ENCODE data around the gene KNSTRN.

KNSTRN gene, protein sequence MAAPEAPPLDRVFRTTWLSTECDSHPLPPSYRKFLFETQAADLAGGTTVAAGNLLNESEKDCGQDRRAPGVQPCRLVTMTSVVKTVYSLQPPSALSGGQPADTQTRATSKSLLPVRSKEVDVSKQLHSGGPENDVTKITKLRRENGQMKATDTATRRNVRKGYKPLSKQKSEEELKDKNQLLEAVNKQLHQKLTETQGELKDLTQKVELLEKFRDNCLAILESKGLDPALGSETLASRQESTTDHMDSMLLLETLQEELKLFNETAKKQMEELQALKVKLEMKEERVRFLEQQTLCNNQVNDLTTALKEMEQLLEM

DNA sequence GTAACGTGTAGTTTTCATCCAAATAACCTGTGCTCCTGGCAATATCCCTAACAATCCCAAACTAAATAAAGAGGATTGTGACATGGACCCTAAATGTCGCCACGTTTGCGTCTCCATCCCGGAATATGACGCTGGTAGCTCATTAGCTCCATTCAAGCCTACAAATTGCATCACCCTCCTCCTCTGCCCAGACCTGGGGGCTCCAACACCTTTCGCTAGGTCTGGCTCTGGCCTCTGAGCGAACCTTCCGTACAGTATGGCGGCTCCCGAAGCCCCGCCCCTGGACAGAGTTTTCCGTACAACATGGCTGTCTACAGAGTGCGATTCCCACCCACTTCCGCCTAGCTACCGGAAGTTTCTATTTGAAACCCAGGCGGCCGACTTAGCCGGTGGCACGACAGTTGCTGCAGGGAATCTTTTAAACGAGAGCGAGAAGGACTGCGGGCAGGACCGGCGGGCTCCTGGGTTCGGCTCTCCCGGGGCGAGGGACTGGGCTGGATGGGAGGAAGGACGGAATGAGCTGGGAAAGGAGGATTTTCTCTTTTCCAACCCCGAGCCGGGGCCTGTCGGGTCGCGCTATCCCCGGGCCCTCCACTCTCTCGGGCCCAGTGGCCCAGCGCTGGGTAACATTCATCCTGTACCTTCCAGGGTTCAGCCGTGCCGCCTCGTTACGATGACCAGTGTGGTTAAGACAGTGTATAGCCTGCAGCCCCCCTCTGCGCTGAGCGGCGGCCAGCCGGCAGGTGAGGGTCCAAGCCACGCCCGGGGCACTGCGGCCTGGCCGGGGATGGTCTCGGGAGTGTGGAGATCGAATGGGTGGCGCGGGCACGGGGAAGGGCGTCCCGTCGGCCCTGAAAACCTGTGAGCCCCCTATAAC is at the start of gene KNSTRN:
TSS of gene KNSTRN (plus strand) at position 142 of the 877 bp plus-strand sequence. CDS start at position 257, 115 bp downstream.
- DNase-seq: peak; percentile 84 to 97 (median 93)
- intact Hi-C loops (cut with DNase I): no loop called here

DNA sequence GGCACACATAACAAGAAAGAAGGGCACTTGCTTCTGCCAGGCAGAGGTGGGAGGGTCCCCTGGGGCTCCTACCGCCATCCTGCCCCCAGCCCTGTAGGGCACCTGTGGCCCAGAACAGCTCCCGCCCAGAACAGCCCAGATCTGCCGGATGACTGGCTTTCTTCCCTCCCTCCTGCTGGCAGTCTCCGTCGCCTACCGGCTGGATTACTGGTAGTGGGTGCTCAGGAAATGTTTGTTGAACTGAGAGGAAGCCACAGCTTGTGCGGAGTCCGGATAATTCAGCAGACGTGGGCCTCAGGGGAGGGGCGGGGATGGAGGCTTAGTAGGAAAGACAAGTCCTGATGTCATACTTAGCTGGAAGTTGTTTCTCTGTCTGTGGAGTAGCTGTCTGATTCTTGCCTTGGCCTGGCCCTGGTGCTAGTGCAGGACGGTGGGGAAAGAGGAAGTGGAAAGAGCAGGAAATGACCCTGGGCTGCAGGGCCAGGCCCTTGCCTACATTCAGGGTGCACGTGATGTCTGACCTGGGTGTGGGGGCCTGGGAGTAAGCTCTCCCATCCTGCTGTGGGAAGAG is 48.5 kb upstream of the KNSTRN start:
- peak in 29 of 42 donors; percentile 21 to 72 (median 47) for DNase-seq
- intact Hi-C loops (cut with DNase I): no loop called here

DNA sequence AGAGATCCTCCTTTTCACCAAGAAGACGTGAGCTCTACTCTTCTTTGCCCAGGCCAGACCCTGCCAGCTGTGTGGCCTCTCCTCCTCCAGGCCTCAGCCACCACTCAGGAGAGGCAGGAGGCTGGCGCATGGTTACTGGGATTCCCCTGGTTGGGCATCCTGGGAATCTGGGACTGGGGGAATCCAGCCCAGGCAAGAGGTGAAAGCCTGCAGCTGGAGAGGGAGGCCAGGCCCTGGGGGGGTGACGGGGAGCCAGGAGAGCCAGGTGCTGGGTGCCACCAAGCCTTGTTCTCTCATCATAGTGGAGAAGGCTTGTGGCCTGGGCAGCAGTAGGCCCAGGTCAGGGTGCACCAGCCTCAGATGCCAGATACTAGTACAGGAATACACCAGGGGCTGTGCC is 48.0 kb upstream of the KNSTRN start:
- intact Hi-C loops (cut with DNase I): no loop called here

DNA sequence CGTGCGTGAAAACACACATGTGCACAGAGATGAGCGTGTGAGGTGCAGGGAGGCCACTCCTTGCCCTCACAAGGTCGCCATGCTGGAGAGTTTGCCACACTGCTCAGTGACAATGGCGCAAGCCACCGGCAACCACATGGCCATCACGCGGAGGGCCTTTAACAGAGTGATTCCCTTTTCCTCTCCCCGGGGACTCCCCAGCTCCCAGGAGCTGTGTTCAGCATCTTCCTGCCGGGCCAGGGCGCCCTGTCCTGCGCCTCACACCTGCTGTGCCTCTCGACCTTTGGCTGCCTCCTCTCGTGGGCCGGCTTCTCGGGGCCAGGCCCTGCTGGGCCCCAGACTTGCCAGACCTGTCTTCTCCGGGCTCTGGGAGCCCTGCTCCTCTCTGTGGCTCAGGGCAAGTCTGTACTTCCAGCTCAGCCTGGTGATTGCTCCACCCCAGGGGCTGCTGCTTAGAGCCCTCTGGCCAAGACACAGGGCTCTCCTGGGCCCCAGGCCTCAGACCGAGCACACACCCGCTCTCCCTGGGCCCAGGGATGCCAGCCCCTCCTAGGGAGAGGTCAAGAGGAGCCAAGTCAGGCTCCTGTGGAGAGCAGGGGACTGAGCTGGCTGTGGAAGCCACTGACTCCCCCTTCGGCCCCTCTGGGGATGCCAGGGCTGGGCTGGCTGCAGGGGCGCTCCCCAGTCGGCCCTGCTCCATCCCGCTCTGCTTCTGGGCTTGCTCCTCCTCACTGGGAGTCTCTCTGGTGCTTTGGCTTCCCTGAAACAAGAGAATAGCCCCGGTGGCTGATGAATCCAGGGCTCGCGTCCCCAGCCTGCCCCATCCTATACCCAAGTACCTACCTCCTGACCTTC is 47.4 kb upstream of the KNSTRN start:
- intact Hi-C loops (cut with DNase I): no loop called here
- DNase-seq: peak in 4 of 42 donors; percentile 23 to 42 (median 30)

More for the DNA sequence above, 48.0 kb upstream of the KNSTRN start:
- no peak for DNase-seq

DNA sequence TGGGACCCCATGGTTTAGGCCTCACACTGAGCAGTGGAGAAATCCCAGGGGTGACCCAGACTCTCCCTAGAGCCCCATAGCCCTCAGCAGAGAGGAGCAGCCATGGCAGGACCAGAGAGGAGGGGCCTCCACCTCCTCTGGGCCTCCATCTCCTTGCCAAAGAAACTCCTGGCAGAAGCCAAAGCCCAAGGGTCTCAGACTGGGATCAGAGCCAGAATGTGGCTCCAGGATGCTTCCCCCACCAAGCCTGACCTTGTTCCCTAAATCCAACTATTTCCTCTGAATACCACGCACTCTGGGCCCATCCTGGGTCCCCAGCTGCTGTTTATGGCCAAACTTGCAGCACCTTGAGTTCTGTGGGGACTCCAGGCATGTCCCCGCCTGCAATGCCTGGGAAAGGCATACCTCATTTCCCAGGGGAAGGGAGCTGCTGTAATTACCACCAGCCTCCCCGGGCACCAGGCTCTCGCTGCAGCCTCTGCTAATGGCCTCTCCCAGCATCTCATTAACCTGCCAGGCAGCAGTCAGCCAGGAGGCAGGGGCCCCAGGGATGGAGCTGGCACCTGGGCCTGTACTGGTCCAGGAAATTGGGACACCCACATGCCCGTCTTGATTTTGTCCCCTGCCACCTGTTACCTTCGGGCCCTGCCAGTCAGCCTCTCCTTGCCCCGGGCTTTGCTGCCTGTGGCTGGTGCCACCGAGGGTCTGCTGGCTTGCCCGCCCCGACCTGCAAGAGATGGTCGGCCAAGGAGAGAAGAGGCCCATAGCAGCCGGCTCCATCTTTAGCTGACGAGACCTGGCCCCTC is 46.4 kb upstream of the KNSTRN start:
- intact Hi-C loops (cut with DNase I): no loop called here
- no peak for DNase-seq

DNA sequence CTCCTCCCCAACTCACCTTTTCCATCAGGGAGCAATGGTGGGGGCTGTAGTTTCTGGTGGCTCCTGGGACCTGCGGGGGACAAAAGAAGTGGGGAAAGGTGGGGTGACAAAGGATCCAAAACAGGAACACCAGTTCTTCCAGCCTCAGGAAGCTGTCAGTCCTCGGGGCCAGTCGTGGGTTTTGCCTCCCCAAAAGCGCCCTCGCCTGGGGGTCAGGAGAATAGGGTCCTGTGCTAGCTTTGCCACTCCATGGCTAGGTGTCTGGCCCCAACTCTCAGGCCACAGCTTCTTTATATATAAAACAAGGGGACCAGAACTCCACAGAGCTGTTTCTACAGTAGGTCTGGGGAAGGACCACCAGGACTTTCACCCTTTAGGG is 45.8 kb upstream of the KNSTRN start:
- intact Hi-C loops (cut with DNase I): no loop called here
- peak in 9 of 42 donors; percentile 9 to 60 (median 26) for DNase-seq

DNA sequence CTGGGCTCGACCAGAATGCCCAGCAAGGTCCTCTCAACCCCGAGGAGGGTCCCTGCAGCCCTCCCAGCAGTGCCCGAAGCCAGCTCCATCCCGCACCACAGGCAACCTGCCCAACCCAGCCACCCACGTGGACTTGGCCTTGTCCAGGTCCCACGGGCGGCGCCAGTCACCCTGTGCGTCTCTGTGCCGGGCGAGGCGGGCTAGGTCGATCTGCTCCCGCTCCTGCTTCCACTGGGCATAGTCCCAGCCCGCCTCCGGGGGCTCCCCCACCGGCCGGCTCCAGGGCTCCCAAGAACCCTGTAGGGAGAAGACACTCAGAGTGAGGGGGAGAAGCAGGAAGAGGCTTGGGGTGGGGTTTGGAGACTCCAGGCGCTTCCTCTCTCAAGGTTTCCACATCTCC is 44.9 kb upstream of the KNSTRN start:
- intact Hi-C loops (cut with DNase I): no loop called here
- DNase-seq: no peak

DNA sequence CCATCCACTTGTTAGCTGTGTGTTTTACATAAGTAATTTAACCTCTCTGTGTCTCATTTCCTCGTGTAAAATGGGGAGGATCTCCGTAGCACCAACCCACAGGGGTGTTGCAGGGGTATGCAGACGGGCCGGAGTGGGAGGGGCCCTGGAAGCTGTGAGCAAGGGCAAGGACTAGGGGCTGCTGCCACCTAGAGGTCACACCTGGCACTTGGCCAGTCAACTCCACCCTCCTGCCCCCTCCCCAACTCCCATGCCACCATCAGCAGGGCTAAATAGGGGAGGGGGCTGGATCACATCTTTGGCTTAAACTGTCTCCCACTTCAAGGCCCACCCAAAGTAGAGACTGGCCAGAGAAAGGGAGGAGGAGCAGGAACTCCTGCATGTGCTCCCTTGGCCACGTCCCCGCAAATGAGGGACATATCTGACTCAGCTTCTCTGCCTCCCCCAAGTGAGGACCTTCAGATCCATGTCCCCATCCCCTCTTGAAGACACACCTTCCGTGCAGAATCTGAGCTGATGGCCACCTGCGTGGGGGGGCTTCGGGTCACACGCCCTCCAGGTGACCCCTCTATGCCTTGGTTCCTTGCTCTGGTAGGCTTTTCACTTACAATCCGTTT is 44.4 kb upstream of the KNSTRN start:
- intact Hi-C loops (cut with DNase I): no loop called here
- DNase-seq: peak; percentile 59 to 89 (median 76)

DNA sequence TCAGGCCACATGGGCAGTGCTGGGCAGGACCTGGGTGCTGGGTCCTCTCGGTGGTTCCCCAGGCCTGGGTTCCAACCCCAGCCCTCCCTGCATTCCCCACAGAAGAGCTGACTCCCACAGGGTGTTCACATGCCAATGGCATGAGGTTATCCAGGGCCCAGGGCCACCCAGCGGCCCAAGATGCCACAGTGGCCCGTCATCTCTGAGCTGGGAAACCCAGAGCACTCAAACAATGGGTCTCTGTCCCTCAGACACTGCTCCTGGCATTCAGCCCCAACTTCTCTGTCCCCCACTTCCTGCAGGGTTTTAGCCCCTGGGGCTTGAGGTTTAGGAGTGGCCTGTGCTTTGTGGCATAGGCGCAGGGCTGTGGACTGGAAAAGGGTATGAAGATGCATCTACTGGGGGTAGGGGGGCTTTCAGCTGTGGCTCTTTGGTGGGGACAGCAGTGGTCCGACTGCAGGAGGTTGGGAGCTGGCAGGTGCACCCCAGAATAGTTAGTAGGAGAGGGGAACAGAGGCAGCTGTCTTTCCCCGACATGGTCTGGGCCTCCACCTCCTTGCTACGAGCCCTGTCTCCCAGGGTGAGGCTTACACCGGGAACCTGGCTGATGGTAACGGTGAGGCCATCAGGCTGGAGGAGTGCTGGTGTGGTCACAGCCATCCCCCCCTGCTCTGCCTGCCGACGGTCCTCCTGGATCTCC is 43.5 kb upstream of the KNSTRN start:
- DNase-seq: peak; percentile 38 to 91 (median 79)
- intact Hi-C loops (cut with DNase I): no loop called here

DNA sequence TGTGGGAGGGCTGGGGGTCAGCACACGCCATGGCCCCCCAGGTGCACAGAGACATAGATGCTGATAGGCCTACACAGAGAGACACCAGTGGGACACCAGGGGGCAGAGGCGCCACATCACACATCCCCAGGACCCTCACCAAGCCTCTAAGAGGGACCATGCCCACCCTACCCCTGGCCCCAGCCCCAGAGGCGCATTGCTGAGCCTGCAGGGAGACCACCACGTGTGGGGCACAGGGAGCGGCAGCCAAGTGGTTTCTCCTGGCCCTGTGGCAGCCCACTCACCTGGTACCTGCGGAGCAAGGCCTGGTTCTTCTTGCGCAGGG is 42.9 kb upstream of the KNSTRN start:
- intact Hi-C loops (cut with DNase I): no loop called here

DNA sequence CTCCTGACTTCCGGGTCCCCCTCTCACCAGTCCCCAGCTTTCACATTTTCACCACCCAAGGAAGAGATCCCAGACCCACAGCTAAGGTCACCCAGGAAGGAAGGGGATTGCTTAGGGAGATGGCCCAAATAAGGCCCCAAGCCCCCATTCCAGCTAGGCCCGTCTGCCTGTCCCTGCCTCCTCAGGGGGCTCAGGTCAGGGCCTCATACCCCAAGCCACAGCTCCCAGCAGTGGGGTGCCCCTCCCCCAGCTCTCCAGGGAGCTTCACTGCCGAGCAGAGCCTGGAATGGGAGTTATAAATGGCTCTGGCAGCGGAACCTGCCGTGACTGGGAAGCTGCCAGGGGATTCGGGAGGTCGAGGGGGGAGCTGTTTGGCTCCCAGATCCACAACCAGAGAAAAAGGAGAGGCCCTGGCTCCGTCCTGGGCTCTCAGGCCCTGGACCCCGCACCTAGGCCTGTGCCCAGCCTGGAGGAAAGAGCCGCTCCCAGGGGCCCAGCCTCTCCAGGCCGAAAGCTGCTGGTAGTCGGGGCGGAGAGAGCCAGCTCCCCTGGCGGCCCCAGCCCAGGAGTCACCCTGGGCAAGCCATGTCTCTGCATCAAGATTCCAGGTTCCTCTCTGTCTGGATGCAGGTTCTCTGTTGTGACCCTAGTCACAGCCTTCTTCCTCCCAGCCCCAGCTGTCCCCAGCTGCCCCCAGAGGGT is 42.3 kb upstream of the KNSTRN start:
- DNase-seq: peak in 40 of 42 donors; percentile 40 to 86 (median 68)
- intact Hi-C loops (cut with DNase I): loop anchor here (5.0 kb wide), 1 partner anchor 82 kb away; no protein-coding TSS in a partner anchor

More for the DNA sequence above, 42.9 kb upstream of the KNSTRN start:
- DNase-seq: no peak

DNA sequence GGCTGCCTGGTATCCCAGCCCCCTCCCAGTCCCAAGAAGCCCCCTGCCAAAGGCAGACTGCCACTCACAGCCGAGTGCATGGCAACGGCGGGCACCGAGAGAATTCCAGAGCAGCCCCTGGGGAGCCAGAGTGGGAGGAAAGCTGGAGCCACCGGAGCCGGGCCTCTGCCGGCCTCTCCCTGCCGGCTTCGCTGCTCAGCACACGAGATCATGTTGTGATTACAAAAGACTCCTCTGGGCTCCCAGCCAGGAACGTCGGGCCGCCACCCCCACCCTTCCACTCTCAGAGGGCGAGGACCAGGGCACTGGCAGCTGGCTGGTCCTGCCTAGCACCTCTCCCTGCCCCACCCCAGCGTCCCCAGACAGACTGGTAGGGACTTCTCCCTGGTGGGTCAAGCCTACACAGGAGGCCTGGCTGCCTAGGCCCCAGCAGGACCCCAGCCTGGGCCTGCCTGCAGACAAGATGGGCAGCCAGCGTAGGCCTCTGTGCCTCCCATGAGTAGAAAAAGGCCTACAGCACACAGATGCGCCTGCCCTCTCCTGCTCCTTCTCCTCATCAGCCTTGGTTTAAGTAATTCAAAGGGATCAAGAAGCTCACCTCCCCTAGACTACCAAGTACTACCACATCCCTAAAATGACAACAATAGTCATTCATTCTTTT is 41.7 kb upstream of the KNSTRN start, which contains the start of gene CCDC9B:
TSS of gene CCDC9B (minus strand) at position 200 of the 661 bp plus-strand sequence. CDS start at position 80, 120 bp downstream.
- peak; percentile 81 to 95 (median 90) for DNase-seq
- intact Hi-C loops (cut with DNase I): loop anchor here (5.0 kb wide), 1 partner anchor 81 kb away; no protein-coding TSS in a partner anchor

DNA sequence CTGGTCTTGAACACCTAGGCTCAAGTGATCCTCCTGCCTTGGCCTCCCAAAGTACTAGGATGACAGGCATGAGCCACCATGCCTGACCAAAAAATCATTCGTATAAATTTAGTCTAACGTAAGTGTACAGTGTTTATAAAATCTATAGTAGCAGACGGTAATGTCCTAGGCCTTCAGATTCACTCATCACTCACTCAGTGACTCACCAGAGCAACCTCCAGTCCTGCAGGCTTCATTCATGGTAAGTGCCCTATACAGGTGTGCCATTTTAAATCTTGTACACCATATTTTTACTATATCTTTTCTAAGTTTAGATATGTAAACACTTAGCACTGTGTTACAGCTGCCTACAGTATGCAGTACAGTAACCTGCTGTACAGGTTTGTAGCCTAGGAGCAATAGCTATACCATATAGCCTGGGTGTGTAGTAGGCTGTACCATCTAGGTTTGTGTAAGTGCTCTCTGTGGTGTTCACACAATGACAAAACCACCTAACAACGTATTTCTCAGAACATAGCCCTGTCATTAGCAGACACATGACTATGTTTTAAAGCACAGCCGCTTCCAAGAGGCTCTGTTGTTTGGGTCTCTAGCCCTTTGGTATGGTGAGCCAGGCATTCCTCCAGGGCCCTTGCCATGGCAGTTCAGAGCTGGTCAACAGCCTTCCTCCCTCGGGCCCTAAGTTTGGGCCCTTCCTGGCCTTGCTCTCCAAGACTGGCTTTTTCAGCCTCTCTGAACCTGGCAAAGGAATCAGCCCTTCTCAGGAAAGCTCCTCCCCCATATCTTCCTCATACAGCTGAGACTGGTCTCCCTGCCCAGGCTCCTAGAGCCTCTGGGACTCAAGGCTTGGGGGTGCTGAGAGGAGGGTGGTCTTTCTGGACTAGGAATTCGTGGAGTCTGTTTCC is 39.9 kb upstream of the KNSTRN start:
- intact Hi-C loops (cut with DNase I): loop anchor here (5.0 kb wide), 1 partner anchor 80 kb away; no protein-coding TSS in a partner anchor
- DNase-seq: no peak

DNA sequence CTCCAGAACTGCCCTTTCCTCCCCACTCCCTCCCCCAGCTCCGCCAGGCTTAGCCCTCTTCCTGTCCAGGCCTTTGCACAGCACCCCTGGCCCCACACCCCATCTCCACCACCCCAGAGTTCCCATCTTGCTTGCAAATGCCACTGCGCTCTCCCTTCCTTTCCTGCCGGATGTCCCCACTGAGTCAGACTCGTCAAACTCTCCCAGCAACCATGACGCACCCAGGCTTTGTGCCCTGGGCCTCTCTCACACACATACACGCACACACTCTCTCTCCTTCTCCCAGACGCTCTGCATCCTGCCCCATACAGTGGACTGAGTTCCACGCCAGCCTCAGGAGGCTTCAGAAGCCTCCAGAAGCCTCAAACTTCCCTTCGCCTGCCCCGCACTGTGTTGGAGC is 39.0 kb upstream of the KNSTRN start:
- DNase-seq: no peak
- intact Hi-C loops (cut with DNase I): loop anchor here (5.0 kb wide), 1 partner anchor 79 kb away; no protein-coding TSS in a partner anchor

All from head of caudate nucleus (tissue), 42 donors.